22Rv1 (cell line): ENCODE measurements around the gene ADAP1.

ENCODE experiments used
- H3K27ac ChIP-seq: fragments of 450-650 bp; 2 replicates; pipeline ENCODE4 v1.5.1; 2017
- ZFX ChIP-seq: fragments of 450-650 bp; IDR thresholded peaks from 2 replicates; pipeline ENCODE4 v1.6.1; 2017; ENCODE audit warnings: antibody characterized with exemption, borderline replicate concordance
- TF ChIP-seq, protein P1 (sequence below): fragments of 450-650 bp; IDR thresholded peaks from 2 replicates; pipeline ENCODE4 v1.5.1; 2017; ENCODE audit warnings: mild to moderate bottlenecking

Gene ADAP1

GRCh38 chr7:921581-922333, 32.7 kb downstream of the ADAP1 start:
- no peak for TF ChIP-seq ZFX
- TF ChIP-seq, protein P1, sequence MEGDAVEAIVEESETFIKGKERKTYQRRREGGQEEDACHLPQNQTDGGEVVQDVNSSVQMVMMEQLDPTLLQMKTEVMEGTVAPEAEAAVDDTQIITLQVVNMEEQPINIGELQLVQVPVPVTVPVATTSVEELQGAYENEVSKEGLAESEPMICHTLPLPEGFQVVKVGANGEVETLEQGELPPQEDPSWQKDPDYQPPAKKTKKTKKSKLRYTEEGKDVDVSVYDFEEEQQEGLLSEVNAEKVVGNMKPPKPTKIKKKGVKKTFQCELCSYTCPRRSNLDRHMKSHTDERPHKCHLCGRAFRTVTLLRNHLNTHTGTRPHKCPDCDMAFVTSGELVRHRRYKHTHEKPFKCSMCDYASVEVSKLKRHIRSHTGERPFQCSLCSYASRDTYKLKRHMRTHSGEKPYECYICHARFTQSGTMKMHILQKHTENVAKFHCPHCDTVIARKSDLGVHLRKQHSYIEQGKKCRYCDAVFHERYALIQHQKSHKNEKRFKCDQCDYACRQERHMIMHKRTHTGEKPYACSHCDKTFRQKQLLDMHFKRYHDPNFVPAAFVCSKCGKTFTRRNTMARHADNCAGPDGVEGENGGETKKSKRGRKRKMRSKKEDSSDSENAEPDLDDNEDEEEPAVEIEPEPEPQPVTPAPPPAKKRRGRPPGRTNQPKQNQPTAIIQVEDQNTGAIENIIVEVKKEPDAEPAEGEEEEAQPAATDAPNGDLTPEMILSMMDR = no peak

GRCh38 chr7:921071-921461, 33.4 kb downstream of the ADAP1 start:
- TF ChIP-seq ZFX = no peak
- TF ChIP-seq, protein P1 = no peak

More at GRCh38 chr7:921581-922333, 32.7 kb downstream of the ADAP1 start:
- no peak overlapping the region for H3K27ac ChIP-seq

DNA sequence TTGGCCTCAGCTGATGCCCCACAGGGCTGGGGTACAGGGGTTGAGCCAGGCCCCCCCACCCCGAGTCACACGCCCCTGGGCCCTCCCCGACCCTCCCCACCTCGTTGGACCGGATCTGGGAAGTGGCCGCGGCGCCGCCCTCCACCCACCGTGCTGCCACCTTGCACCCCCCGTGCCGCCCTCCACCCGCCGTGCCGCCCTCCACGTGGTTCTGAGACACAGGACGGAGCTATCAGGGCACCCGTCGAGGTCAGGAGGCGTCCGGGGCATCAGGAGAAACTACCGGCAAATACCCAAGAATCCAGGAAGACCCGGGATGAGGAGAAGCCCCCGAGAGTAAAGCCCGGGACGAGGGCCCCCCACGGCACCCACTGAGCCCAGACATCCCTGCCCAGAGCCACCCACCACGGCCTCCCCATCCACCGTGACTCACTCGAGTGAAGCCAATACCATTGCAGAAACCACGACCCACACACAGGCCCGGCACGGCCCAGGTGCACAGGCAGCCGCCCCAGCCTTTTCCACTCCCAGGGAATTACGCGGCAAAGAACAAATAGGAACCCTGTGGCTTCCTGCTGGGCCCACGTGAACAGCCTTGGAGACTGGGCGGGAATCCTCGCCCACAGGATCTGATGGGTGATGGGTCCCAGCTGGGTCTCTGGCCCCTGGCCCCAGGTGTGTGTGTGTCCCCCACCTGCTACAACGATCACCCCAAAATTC, 34.0 kb downstream of the ADAP1 start:
- TF ChIP-seq, protein P1 = no peak
- no peak for TF ChIP-seq ZFX
- no peak overlapping the region for H3K27ac ChIP-seq

More at GRCh38 chr7:921071-921461, 33.4 kb downstream of the ADAP1 start:
- no peak overlapping the region for H3K27ac ChIP-seq

DNA sequence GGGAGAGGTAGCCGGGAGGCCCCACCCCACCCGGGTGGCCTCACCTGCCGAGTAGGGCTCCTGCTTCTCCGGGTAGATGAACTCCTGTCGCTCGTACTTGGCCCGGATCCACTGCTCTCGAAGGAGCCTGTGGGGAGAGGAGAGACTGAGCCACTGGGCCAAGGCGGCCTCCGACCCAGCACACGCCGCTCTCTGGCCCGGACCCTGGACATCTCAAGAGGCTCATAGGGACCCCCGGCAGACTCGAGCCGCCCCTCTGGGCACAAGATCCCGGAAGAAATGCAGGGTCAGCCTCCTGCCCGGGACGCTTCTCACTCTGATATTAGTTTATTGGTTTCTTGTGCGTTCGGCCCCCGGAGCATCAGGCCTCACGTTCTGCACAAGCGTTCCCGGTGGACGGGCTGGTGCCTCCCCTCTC, 34.5 kb downstream of the ADAP1 start:
- no peak overlapping the region for H3K27ac ChIP-seq
- TF ChIP-seq, protein P1 = no peak
- TF ChIP-seq ZFX = no peak

- H3K27ac ChIP-seq = no peak overlapping the region
- no peak for TF ChIP-seq ZFX
- TF ChIP-seq, protein P1 = no peak
These were observed 35.4 kb downstream of the ADAP1 start for GRCh38 chr7:919114-919442.

DNA sequence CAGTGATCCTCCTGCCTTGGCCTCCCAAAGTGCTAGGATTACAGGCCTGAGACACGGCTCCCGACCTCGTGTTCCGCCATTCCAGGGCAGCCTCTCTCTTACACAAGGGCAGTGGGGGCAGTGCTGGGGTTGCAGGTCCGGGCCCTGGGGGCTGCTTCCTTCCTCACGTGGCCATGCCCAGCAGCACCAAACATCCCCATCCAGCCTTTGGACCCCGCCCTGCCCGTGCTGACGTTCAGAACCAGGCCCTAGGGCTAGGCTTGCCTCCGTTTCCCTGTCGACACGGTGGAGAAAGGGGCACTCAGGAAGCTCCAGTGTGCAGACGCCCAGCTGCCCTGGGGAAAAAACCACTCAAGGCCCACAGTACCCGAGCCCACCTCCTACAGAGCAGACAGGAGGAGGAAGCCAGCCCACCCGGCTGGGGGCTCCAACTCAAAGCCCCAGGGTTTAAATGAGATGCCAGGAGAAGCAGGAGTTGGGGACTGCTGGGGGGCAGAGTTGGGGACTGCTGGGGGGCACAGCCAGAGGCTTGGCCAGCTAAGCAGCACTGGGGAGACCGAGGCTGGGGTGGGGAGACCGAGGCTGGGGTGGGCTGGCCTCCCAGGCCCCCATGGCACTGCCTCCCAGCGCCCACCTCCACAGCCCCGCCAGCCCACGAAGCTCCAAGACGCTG, 35.9 kb downstream of the ADAP1 start:
- no peak overlapping the region for H3K27ac ChIP-seq
- TF ChIP-seq ZFX = no peak
- TF ChIP-seq, protein P1 = no peak

DNA sequence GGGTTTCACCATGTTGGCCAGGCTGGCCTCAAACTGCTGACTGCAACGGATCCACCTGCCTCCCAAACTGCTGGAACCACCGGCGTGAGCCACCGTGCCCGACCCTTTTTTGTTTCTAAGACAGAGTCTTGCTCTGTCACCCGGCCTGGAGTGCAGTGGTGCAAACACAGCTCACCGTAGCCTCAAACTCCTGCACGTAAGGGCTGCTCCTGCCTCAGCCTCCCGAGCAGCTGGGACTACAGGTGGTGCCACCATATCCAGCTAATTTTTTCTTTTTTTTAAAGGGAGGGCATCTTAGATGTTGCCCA, 36.4 kb downstream of the ADAP1 start:
- no peak overlapping the region for H3K27ac ChIP-seq

More for the DNA sequence above, 36.4 kb downstream of the ADAP1 start:
- no peak for TF ChIP-seq ZFX
- TF ChIP-seq, protein P1 = no peak
